ENCODE results near the gene BPIFB2. TPM values are rescaled to one million over a fixed set of nuclear protein-coding genes. Genes with fewer than 3 reads are reported as not detected.
"Not testable (repeated sequence)": the region's sequence is repeated elsewhere in the genome, so short reads cannot be mapped to it uniquely, and the experiment has no call there.

The BPIFB2 gene
- polyA plus RNA-seq, 1 of the 3 experiments (the other 2 are of a cell fraction): not detected

DNA sequence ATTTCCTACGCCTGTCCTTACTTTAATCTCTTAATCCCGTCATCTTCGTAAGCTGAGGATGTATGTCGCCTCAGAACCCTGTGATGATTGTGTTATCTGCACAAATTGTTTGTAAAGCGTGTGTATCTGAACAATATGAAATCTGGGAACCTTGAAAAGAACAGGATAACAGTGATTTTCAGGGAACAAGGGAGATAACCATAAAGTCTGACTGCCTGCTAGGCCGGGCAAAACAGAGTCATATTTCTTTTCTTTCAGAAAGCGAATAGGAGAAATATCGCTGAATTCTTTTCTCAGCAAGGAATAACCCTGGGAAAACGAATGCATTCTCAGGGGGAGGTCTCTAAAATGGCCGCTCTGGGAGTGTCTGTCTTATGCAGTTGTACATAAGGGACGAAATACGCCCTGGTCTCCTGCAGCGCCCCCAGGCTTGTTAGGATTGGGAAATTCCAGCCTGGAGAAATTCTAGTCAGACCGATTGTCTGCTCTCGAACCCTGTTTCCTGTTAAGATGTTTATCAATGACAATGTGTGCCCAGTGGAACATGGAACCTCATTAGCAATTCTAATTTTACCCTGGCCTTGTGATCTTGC is 37.7 kb downstream of the BPIFB2 start:
- H3K27me3 ChIP-seq (ENCODE audit: insufficient read depth); H3K4me3 ChIP-seq (ENCODE audit: low read depth in 2 of 2, low read length in 1 of 2); DNase-seq; POLR2A ChIA-PET; H2AFZ ChIP-seq (ENCODE audit: low read depth); H3K27ac ChIP-seq (ENCODE audit: low read depth in 2 of 2, low read length in 1 of 2); H3K9ac ChIP-seq; H3K79me2 ChIP-seq (ENCODE audit: insufficient read depth); H4K20me1 ChIP-seq (ENCODE audit: insufficient read depth); CTCF ChIA-PET; H3K9me3 ChIP-seq; H3F3A ChIP-seq (replicated peaks; ENCODE audit: insufficient read depth); H3K9me2 ChIP-seq; H3K36me3 ChIP-seq (replicated peaks in 1 of 2; ENCODE audit: control insufficient read depth in 1 of 2, insufficient read depth in 2 of 2, low read length in 1 of 2); H3K4me2 ChIP-seq; H3K4me1 ChIP-seq (ENCODE audit: control insufficient read depth in 1 of 2, insufficient read depth in 2 of 2, low read depth in 1 of 2, low read length in 1 of 2): not testable (repeated sequence)
- WGBS (ENCODE audit: low lambda C conversion rate): 14% methylated on average over 15 of the region's 15 CpGs

DNA sequence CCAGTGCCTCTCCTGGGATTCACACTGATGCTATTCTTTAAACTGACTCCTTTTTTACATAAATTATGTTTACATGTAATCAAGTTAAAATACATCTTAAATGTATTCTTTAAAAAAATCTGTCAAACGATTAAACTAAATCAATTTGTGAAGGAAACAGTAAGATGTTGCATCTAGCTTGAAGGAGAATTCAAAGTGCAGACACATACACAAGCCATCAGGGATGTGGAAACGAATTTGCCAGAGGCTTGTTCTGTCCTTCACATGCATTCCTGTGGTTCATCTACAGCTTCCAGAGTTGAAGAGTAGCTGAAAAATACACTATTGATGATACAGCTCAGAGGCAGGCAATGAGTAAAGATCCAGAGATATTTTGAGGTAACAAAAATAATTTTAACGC is 38.9 kb downstream of the BPIFB2 start:
- ChIA-PET POLR2A (no interaction called here), CTCF (interaction anchor here (0.6 to 1.2 kb wide), 3 partner anchors 9 to 265 kb away, joined by 3 read pairs; no protein-coding TSS in a partner anchor)
- H3K4me1 ChIP-seq (ENCODE audit: control insufficient read depth in 1 of 2, insufficient read depth in 2 of 2, low read depth in 1 of 2, low read length in 1 of 2): no peaks in the 10 kb centered on the region
- no peaks in the 10 kb centered on the region for H3K79me2 ChIP-seq (ENCODE audit: insufficient read depth)
- 2% methylated on average over 3 of the region's 3 CpGs for WGBS (ENCODE audit: low lambda C conversion rate)
- no peaks in the 10 kb centered on the region for H3K9me2 ChIP-seq
- no peaks in the 10 kb centered on the region for H3K36me3 ChIP-seq (replicated peaks in 1 of 2; ENCODE audit: control insufficient read depth in 1 of 2, insufficient read depth in 2 of 2, low read length in 1 of 2)
- H3K27me3 ChIP-seq (ENCODE audit: insufficient read depth): no peaks in the 10 kb centered on the region
- no peaks in the 10 kb centered on the region for H3K9me3 ChIP-seq
- H3F3A ChIP-seq (replicated peaks; ENCODE audit: insufficient read depth): no peaks in the 10 kb centered on the region
- TF ChIP-seq TAF1 (IDR thresholded peaks at IDR 0.05; ENCODE audit: borderline replicate concordance, low read depth, low read length) (no peak), NRF1 (IDR thresholded peaks at IDR 0.05; ENCODE audit: low read depth, low read length) (no peak), YY1 (IDR thresholded peaks at IDR 0.05; ENCODE audit: low read depth) (no peak), MEF2A (IDR thresholded peaks at IDR 0.05; ENCODE audit: borderline replicate concordance, low read depth) (no peak), JUND (IDR thresholded peaks at IDR 0.05) (no peak)
- TF ChIP-seq, protein P1, sequence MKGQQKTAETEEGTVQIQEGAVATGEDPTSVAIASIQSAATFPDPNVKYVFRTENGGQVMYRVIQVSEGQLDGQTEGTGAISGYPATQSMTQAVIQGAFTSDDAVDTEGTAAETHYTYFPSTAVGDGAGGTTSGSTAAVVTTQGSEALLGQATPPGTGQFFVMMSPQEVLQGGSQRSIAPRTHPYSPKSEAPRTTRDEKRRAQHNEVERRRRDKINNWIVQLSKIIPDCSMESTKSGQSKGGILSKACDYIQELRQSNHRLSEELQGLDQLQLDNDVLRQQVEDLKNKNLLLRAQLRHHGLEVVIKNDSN (IDR thresholded peaks at IDR 0.05; ENCODE audit: borderline replicate concordance, low read depth): no peak
- H3K4me3 ChIP-seq (ENCODE audit: low read depth in 2 of 2, low read length in 1 of 2): no peak overlapping the region
- H4K20me1 ChIP-seq (ENCODE audit: insufficient read depth): no peaks in the 10 kb centered on the region
- H3K9ac ChIP-seq: no peak overlapping the region
- H3K4me2 ChIP-seq: no peak overlapping the region
- DNase-seq: no peak
- no peak overlapping the region for H2AFZ ChIP-seq (ENCODE audit: low read depth)
- H3K27ac ChIP-seq (ENCODE audit: low read depth in 2 of 2, low read length in 1 of 2): no peak overlapping the region

DNA sequence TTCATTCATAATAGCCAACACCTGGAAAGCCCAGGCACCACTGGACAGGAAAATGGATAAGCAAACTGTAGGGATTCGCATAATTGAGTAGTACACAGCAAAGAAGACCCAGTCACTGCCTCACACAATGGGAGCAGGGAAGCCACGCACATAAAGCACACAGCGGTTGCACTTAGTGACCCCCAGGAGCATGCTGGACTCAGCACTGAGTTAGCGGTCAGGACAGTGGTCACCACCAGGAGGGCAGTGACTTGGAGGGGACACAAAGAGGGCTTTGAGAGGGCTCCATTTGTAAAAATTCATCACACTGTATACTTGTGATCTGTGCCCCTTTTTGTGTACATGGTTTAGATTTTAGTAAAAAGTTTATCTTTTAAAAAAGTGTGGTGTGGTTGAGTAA is 43.8 kb downstream of the BPIFB2 start:
- Histone ChIP-seq H3K4me2 (no peak overlapping the region), H3K79me2 (ENCODE audit: insufficient read depth) (no peaks in the 10 kb centered on the region), H3K4me3 (ENCODE audit: low read depth in 2 of 2, low read length in 1 of 2) (no peak overlapping the region), H2AFZ (ENCODE audit: low read depth) (no peak overlapping the region), H3F3A (replicated peaks; ENCODE audit: insufficient read depth) (no peaks in the 10 kb centered on the region), H3K4me1 (ENCODE audit: control insufficient read depth in 1 of 2, insufficient read depth in 2 of 2, low read depth in 1 of 2, low read length in 1 of 2) (no peaks in the 10 kb centered on the region), H3K27ac (ENCODE audit: low read depth in 2 of 2, low read length in 1 of 2) (no peak overlapping the region), H3K36me3 (replicated peaks in 1 of 2; ENCODE audit: control insufficient read depth in 1 of 2, insufficient read depth in 2 of 2, low read length in 1 of 2) (no peaks in the 10 kb centered on the region), H3K9ac (no peak overlapping the region), H3K9me2 (no peaks in the 10 kb centered on the region), H4K20me1 (ENCODE audit: insufficient read depth) (no peaks in the 10 kb centered on the region), H3K9me3 (no peaks in the 10 kb centered on the region), H3K27me3 (ENCODE audit: insufficient read depth) (peaks cover 22% of the 10 kb centered on the region; the same call in 1 of the 2 replicates)
- POLR2A ChIA-PET: no interaction called here
- 27% methylated on average over 4 of the region's 4 CpGs for WGBS (ENCODE audit: low lambda C conversion rate)
- DNase-seq: no peak
- CTCF ChIA-PET: interaction anchor here (1.3 kb wide), 1 partner anchor 261 kb away, joined by 4 read pairs; no protein-coding TSS in a partner anchor
- TF ChIP-seq POLR2AphosphoS5 (IDR thresholded peaks at IDR 0.05; ENCODE audit: low read depth, low read length) (no peak), SIN3A (IDR thresholded peaks at IDR 0.05; ENCODE audit: borderline replicate concordance, low read depth, low read length) (no peak), GATA2 (CRISPR knock-in tag; IDR thresholded peaks at IDR 0.05) (no peak), CHD2 (IDR thresholded peaks at IDR 0.05; ENCODE audit: low read length, partially characterized antibody) (no peak), NFIC (IDR thresholded peaks at IDR 0.05; ENCODE audit: borderline replicate concordance) (no peak), JUND (IDR thresholded peaks at IDR 0.05) (no peak), TAF1 (IDR thresholded peaks at IDR 0.05; ENCODE audit: borderline replicate concordance, low read depth, low read length) (no peak), RFX5 (IDR thresholded peaks at IDR 0.05; ENCODE audit: low read length) (no peak), YY1 (IDR thresholded peaks at IDR 0.05; ENCODE audit: low read depth) (no peak)
- TF ChIP-seq, protein P2, sequence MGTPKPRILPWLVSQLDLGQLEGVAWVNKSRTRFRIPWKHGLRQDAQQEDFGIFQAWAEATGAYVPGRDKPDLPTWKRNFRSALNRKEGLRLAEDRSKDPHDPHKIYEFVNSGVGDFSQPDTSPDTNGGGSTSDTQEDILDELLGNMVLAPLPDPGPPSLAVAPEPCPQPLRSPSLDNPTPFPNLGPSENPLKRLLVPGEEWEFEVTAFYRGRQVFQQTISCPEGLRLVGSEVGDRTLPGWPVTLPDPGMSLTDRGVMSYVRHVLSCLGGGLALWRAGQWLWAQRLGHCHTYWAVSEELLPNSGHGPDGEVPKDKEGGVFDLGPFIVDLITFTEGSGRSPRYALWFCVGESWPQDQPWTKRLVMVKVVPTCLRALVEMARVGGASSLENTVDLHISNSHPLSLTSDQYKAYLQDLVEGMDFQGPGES (IDR thresholded peaks at IDR 0.05; ENCODE audit: low read depth, low read length): no peak
- TF ChIP-seq, protein P3, sequence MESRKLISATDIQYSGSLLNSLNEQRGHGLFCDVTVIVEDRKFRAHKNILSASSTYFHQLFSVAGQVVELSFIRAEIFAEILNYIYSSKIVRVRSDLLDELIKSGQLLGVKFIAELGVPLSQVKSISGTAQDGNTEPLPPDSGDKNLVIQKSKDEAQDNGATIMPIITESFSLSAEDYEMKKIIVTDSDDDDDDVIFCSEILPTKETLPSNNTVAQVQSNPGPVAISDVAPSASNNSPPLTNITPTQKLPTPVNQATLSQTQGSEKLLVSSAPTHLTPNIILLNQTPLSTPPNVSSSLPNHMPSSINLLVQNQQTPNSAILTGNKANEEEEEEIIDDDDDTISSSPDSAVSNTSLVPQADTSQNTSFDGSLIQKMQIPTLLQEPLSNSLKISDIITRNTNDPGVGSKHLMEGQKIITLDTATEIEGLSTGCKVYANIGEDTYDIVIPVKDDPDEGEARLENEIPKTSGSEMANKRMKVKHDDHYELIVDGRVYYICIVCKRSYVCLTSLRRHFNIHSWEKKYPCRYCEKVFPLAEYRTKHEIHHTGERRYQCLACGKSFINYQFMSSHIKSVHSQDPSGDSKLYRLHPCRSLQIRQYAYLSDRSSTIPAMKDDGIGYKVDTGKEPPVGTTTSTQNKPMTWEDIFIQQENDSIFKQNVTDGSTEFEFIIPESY (IDR thresholded peaks at IDR 0.05; ENCODE audit: borderline replicate concordance, low read depth): no peak
- TF ChIP-seq, protein P4, sequence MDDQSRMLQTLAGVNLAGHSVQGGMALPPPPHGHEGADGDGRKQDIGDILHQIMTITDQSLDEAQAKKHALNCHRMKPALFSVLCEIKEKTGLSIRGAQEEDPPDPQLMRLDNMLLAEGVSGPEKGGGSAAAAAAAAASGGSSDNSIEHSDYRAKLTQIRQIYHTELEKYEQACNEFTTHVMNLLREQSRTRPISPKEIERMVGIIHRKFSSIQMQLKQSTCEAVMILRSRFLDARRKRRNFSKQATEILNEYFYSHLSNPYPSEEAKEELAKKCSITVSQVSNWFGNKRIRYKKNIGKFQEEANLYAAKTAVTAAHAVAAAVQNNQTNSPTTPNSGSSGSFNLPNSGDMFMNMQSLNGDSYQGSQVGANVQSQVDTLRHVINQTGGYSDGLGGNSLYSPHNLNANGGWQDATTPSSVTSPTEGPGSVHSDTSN (IDR thresholded peaks at IDR 0.05): no peak
- TF ChIP-seq, protein P5, sequence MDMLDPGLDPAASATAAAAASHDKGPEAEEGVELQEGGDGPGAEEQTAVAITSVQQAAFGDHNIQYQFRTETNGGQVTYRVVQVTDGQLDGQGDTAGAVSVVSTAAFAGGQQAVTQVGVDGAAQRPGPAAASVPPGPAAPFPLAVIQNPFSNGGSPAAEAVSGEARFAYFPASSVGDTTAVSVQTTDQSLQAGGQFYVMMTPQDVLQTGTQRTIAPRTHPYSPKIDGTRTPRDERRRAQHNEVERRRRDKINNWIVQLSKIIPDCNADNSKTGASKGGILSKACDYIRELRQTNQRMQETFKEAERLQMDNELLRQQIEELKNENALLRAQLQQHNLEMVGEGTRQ (IDR thresholded peaks at IDR 0.05; ENCODE audit: borderline replicate concordance, low read depth, low read length): no peak

Data from SK-N-SH (cell line).